C4-2B (cell line): ENCODE data around the gene ITGA3.

ENCODE experiments used
- H3K27ac ChIP-seq: fragments of 450-650 bp; 2 replicates; pipeline ENCODE4 v1.5.1; 2017
- CTCF ChIP-seq: fragments of 450-650 bp; conservative IDR thresholded peaks from 2 replicates; pipeline ENCODE4 v1.5.1; 2017; ENCODE audit warnings: mild to moderate bottlenecking
- ZFX ChIP-seq: fragments of 450-650 bp; IDR thresholded peaks from 2 replicates; pipeline ENCODE4 v1.6.1; 2017

Gene ITGA3

GRCh38 chr17:50109785-50110184 lies 53.9 kb downstream of the ITGA3 start:
- no peak overlapping the region for H3K27ac ChIP-seq
- TF ChIP-seq CTCF (no peak), ZFX (no peak)

DNA sequence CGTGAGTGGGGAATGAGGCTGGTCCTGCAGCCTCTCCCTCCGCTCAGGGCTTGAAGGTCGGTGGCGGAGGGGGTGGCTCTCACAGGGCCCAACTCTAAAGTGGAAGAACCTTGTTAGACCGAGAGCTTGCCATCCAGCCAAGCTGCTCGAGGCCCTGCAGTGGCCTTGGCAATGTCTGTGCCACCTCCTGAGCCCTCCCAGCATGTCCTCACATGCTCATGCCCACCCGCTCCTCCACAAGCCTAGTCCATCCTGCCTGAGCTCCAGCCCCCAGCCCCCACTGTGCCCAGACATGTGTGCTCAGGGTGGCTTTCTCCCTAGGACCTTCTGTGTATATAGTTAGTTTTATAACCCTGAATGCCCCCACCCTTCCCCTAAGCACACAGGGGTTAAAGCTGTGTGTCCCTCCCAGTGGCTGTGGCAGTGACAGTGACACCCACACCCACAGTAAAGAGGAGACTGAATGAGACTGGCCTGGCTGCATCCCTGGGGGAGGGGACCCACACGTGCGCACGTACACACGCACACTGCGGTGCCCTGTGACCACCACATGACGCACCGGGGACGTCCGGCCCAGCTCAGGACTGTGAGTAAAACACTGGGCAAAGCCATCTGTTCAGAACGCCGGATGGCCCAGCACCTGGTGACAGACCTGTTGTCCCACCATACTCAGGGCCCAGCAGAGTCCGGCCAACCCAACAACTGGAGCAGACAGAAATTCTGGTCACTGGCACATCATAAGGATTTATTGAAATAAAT lies 54.9 kb downstream of the ITGA3 start:
- no peak overlapping the region for H3K27ac ChIP-seq

DNA sequence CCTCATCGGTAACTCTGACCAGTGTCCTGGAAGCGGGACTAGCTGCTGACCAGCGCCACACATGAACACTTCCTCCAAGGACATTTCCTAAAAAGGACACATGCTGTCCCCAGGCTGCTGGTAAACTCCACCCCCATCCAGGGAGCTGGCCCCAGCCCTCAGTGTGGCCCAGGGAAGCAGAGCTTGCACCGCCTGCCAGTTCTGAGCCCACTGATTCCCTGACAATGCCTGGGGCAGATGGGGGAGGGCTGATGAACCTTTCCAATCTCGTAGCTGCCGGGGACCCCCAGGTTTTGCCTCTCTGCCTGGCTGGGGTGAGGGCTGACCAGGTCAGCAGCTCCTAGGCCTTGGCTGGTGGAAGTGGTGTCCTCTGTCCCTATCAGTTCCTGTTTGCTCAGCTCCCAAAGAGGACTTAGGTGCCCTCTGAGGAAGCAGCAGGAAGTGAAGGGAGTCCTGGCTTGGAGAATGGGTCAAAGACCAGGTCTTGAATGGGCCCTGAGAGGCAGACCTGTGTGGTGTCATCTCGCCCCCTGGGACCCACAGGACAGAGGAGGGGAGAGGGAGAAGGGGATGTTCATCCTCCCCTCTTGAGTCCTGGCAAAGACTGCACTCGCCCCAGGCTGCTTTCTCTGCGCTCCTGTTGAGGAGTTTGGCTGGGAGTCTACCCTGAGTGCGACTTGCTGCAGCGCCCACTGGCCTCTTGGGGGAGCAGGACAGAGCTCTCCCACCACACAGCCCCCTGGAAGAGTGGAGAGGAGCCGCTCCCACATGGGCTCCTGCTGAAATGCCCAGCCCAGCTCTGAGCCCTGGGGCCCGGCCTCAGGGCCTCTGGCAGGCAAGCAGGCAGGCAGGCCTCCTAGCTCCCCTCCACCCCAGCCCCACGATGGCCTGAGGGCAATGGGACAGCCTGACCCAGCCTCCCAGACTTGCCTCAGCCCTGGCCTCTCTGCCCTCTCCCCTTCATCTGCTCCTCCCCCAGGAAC lies 56.1 kb downstream of the ITGA3 start:
- H3K27ac ChIP-seq: peak overlapping the region; percentile 3
- TF ChIP-seq CTCF (no peak), ZFX (no peak)

More for the DNA sequence above, 54.9 kb downstream of the ITGA3 start:
- TF ChIP-seq CTCF: no peak
- no peak for TF ChIP-seq ZFX

- no peak overlapping the region for H3K27ac ChIP-seq
- TF ChIP-seq ZFX: no peak
- TF ChIP-seq CTCF: no peak
These were observed 56.8 kb downstream of the ITGA3 start for GRCh38 chr17:50112694-50113093.

- TF ChIP-seq ZFX (no peak), CTCF (no peak)
- no peak overlapping the region for H3K27ac ChIP-seq
These were observed 57.9 kb downstream of the ITGA3 start for GRCh38 chr17:50113624-50114320.

DNA sequence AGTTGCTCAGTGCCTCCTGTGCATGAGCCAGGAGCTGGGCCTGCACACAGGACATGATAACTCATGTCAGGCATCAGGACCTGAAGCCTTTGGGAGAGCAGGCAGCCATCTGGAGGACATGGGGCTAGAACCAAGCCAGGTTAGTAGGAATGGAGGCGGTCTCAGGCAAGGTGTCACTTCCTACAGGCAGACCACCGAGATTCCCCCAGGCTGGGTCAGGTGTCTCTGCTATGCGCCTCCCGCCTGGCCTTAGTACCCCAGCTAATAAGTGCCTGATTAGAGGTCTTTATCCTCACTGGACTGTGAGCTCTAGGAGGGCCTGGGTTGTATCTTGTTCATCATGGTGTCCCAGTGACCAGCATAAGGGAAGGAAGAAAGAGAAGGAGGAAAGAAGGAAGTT lies 58.5 kb downstream of the ITGA3 start:
- H3K27ac ChIP-seq: no peak overlapping the region
- no peak for TF ChIP-seq CTCF
- no peak for TF ChIP-seq ZFX
